ENCODE measurements around the gene DHRS7.

GRCh38 chr14:60196291-60196690, 31.1 kb upstream of the DHRS7 start:
- TF ChIP-seq CTCF (IDR thresholded peaks at IDR 0.05; ENCODE audit: extremely low read depth in 1 of 2, insufficient read depth in 1 of 2, low read depth in 1 of 2, low read length in 2 of 2) (no peak), POLR2A (IDR thresholded peaks at IDR 0.05; ENCODE audit: low read depth, low read length) (no peak), POLR2AphosphoS5 (IDR thresholded peaks at IDR 0.05; ENCODE audit: insufficient read depth, low read depth, low read length) (no peak), MYC (IDR thresholded peaks at IDR 0.05; ENCODE audit: low read depth, low read length) (no peak), EZH2 (IDR thresholded peaks at IDR 0.05; ENCODE audit: borderline replicate concordance, low read depth, low read length, severe bottlenecking) (no peak)
